NCI-H526 treated with DMSO at 0.1 percent for 48 hours (cell line): Measurements from ENCODE around the gene THAP4.
"Not testable (repeated sequence)": the region's sequence is repeated elsewhere in the genome, so short reads cannot be mapped to it uniquely, and the experiment has no call there.

Source experiments
- DNase-seq: peaks from one replicate; lab custom pipeline; 2025; lab: John Stamatoyannopoulos, UW

The THAP4 gene

GRCh38 chr2:241612156-241613016 is 24.6 kb downstream of the THAP4 start:
- DNase-seq = no peak

DNA sequence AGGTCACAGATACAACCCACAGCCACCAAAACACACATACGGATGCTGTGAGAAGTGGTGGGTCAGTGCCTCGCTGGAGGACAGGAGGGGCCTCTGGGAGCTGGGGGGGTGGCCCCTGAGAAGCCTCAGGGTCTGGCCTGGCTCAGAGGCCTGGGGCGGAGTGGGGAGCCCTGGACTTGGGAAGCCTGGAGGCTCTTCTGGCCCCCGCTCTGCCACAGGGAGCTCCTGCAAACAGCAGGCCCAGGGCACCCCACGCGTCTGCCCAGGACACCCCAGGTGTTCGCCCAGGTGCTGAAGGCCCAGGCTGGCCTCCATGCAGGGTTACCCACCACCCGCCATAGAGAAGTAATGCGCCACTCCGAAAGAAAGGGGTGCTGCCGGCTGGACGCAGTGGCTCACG is 25.9 kb downstream of the THAP4 start:
- no peak for DNase-seq

DNA sequence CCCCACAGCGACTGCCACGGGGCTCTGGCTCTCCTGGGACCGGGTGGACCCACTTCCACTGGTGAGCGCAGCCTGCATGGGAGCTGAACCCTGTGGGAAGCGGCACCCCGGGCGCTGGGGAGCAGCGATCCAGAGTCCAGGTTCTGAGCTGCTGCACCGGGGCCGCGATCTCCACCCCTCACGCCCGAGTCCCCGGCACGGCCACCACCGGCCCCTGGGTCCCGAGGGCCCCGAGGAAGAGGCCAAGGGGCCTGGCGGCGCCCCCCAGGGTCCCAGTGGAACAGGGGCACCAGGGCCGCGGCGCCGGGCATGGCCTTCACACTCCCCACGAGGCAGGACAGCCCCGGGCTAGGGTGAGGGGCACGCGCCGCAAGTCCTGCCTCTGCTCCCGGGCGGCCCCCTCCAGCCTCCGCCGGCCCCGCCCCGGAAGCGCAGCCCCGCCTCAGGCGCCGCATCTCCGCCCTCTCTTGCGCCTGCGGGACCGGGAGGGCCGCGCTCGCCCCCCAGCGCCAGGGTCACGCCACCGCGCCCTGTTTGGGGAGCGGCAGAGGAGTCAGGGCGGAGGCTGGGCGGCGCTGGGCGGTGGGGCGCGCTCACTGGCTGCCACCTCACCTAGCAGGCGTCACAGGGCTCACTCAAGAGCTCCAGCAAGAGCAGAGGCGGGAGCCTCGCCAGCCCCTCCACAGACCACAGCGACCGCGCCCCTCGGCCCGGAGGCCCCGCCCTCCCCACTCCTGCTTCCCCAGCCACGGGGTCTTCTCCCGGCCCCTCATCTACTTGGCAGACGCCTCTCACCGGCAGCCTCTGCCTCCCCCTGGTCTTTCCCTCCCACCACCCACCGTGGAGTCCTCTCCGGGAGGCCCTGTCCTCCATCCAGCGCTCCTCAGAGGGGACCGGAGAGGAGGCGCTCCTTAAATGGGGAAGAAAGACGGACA is 26.8 kb downstream of the THAP4 start:
- DNase-seq = peak; percentile 59

DNA sequence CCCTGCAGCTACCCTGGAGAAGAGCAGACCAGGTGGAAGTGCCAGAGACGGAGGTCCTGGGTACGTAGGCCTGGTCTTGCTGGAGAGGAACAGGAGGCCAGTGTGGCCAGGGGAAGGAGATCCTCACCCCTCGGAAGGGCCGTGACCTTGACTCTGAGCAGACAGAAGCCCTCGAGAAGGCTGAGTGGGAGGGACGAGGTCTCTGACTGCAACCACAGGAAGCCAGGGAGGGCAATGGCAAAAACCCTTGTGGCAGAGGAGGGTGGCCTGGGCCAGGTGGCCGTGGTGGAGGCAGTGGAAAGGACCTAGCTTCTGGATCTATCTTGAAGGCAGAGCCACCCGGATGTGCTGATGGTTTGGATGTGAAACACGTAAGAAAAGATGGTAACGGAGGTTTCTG is 28.1 kb downstream of the THAP4 start:
- DNase-seq = no peak

DNA sequence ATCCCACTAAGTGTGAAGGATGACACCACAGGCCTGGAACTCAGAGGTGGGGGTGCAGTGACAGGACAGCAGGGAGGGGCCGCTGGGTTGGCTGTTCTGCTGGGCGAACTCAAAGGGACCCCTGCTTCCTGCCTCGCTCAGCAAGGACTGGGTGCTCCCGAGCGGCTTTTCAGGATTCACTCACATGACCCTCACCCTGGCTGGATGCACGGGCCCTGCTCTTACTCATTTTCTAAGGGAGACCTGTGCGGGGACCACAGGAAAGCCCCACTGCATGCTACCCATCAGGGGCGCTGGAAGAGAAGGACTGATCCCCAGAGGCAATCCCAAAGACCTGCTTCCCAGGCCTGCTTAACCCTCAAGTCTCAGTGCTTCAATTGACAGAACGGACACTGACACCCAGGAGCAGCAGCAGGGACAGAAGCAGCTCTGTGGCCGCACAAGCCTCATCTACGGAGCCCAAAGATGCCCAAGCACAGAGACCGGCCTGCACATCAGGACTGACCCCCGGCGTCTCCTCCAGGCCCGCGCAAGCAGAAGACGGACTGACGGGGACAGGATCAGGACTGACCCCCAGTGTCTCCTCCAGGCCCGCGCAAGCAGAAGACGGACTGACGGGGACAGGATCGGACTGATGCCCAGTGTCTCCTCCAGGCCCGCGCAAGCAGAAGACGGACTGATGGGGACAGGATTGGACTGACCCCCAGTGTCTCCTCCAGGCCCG is 29.6 kb downstream of the THAP4 start:
- no peak for DNase-seq

DNA sequence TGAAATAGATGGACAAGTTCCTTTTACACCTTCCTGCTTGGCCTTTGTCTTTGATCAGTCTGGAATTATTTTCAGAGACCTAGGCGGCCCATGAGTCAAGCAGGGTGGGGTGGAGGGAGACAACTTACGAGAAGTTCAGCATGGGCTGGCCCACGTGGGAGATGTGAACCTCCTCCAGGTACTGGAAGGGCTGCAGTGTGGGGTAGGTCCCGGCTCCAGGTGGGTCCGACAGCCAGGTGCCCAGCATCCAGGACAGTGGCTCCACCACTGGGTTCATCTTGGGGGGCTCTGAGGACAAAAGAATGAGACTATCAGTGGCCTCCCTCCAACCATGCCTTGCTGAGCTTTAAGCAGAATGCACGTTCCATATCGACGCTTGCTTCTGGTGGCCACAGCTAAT is 30.8 kb downstream of the THAP4 start:
- no peak for DNase-seq

DNA sequence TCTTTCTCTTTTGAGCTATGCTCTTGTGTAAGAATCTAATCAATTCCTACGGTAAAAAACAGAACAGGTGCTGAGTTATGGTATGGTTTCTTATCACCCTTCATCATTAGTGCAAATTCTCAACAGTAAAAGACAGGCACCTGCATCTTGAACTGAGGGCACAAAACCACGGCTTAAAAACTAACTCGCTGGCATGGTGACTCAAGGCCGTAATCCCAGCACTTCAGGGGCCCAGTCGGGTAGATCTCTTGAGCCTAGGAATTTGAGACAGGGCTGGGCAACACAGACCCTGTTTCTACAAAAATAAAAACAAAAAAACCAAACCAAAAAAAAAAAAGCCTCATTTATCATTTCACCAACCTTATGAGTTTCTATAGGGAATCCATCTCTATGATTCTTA is 33.3 kb downstream of the THAP4 start:
- no peak for DNase-seq

DNA sequence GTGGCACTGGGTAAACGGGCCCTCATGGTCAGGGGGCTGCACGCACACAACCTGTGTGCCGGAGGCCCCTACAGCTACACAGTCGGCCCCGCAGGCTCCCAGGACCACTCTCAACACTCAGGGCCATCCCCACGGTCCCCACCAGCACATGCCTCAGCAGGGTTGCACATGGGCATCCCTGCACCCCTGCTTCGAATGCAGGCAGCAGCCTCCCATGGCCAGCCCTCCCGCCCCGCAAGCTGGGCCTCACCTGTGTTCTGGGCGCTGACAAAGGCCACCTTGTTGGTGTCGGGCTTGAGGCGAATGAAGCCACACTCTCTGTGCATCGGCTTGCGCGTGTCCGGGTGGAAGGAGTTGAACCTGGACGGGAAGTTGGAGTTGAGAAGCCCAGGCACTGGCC is 34.2 kb downstream of the THAP4 start:
- no peak for DNase-seq

GRCh38 chr2:241601841-241602240 is 35.1 kb downstream of the THAP4 start:
- no peak for DNase-seq

GRCh38 chr2:241599615-241600014 is 37.3 kb downstream of the THAP4 start:
- no peak for DNase-seq

GRCh38 chr2:241598487-241598886 is 38.5 kb downstream of the THAP4 start:
- no peak for DNase-seq

- DNase-seq = no peak
These were observed 38.9 kb downstream of the THAP4 start for GRCh38 chr2:241598061-241598460.

GRCh38 chr2:241597561-241597960 is 39.4 kb downstream of the THAP4 start:
- DNase-seq = no peak

- DNase-seq = no peak
These were observed 41.3 kb downstream of the THAP4 start for GRCh38 chr2:241595600-241596140.

- DNase-seq = no peak
These were observed 43.7 kb downstream of the THAP4 start for GRCh38 chr2:241593271-241593670.

- DNase-seq = no peak
These were observed 44.7 kb downstream of the THAP4 start for GRCh38 chr2:241592126-241592845.

GRCh38 chr2:241590496-241591455 is 46.2 kb downstream of the THAP4 start:
- DNase-seq = not testable (repeated sequence)

DNA sequence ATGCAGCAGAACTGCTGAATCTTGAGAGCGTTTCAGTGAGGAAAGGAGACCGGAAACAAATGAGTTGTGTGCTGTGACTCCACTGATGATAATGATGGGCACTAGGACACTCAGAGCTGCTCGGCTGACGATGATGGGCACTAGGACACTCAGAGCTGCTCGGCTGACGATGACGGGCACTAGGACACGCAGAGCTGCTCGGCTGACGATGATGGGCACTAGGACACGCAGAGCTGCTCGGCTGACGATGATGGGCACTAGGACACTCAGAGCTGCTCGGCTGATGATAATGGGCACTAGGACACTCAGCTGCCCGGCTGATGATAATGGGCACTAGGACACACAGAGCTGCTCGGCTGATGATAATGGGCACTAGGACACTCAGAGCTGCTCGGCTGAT is 47.1 kb downstream of the THAP4 start:
- DNase-seq = not testable (repeated sequence)

DNA sequence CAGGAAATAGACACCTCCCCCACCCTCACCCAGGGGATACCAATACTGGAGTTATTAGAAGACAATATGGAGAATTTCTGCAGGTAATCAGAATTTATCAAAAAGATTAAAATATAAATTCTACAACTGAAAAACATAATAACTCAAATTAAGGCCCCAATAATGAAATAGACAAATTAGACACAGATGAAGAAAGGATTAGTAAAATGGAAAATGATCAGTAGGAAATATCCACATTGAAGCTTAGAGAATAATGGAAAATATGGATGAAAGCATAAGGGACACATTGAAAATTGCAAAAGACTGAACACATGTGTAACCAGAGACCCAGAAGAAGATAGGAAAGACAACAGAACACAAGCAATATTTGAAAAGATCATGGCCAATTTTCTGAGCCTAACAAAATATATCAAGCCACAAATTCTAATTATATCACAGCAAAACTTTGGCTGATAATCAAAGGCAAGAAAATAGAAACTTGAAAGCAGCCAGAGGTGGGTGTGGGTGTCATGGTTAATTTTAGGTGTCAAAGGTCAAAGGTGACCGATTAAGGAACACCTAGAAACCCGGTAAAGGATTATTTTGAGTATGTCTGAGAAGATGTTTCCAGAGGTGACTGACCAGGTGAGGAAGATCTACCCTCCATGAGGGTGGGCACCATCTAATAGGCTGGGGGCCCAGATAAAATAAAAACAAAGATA is 50.2 kb downstream of the THAP4 start:
- no peak for DNase-seq

- no peak for DNase-seq
These were observed 52.5 kb downstream of the THAP4 start for GRCh38 chr2:241584436-241584835.
